ENCODE results near the gene CASP10. TPM values are rescaled to one million over a fixed set of nuclear protein-coding genes. Genes with fewer than 3 reads are reported as not detected.

CASP10 gene
- total and polyA plus RNA-seq, 9 of the 15 experiments (the other 6 are each of a cell fraction or from before 2014, with no cell fraction given) = 7.1 to 20.4 (median 10.8) TPM

GRCh38 chr2:201254081-201254730 lies 71.3 kb downstream of the CASP10 start:
- peak; percentile 49 for FAIRE-seq
- Histone ChIP-seq H3K9me1 (ENCODE audit: control insufficient read depth, insufficient read depth, low read length) (no peaks in the 10 kb centered on the region), H3K79me2 (ENCODE audit: control insufficient read depth, insufficient read depth, low read length) (peaks cover 14% of the 10 kb centered on the region; the same call in 2 of the 3 replicates), H3K9me3 (replicated peaks; ENCODE audit: control insufficient read depth, insufficient read depth, low read depth, low read length) (no peaks in the 10 kb centered on the region), H3K4me3 (no peak overlapping the region), H3K4me1 (replicated peaks in 1 of 2; ENCODE audit: control insufficient read depth in 2 of 2, insufficient read depth in 2 of 2, low read length in 2 of 2) (peaks cover 20 to 29% of the 10 kb centered on the region in 2 experiments), H3K27ac (ENCODE audit: extremely low read depth, low read depth, low read length) (peak overlapping the region; percentile 46; the same call in 1 of the 3 replicates), H3K9ac (ENCODE audit: insufficient read depth in 1 of 2, low read depth in 2 of 2, low read length in 2 of 2) (peak overlapping the region in 1 of 2 experiments; percentile 74; a peak in 1 of 4 replicates), H4K20me1 (replicated peaks; ENCODE audit: control insufficient read depth, insufficient read depth, low read length) (no peaks in the 10 kb centered on the region), H3K27me3 (ENCODE audit: control insufficient read depth in 2 of 2, insufficient read depth in 2 of 2, low read length in 2 of 2) (no peaks in the 10 kb centered on the region), H2AFZ (ENCODE audit: low read depth, low read length) (no peak overlapping the region), H3K4me2 (ENCODE audit: insufficient read depth, low read length) (no peak overlapping the region), H3K36me3 (ENCODE audit: control insufficient read depth, insufficient read depth, low read length) (no peaks in the 10 kb centered on the region)
- intact Hi-C loops (cut with micrococcal nuclease) (no loop called here), in situ Hi-C loops (cut with MboI) (no loop called here)
- no TSS peak for BruUV-seq (replicated peaks)
- CTCF ChIA-PET (ENCODE audit: low intra/inter-chr PET ratio) = no interaction called here
- 17% methylated on average over 5 of the region's 5 CpGs for WGBS (ENCODE audit: insufficient coverage, low coverage, missing lambda C conversion rate)
- DNase-seq (ENCODE audit: extremely low read depth in 1 of 4, low spot score in 3 of 4) = no peak
- POLR2A ChIA-PET = interaction anchor here (1.5 kb wide), 1 partner anchor 12 kb away, joined by 3 read pairs; no protein-coding TSS in a partner anchor
- ATAC-seq = no peak; the same call in 2 of the 3 replicates
- 0 out of 4 replicates have a peak, but pooled peaks of 1 of the 2 experiments have one; percentile 14 for TF ChIP-seq HDAC1 (IDR thresholded peaks at IDR 0.05)
- 0 out of 2 replicates have a peak, but pooled peaks have one; percentile 10 for TF ChIP-seq SOX6 (IDR thresholded peaks at IDR 0.05)
- peak; percentile 83 for TF ChIP-seq PKNOX1 (IDR thresholded peaks at IDR 0.05)
- TF ChIP-seq ATF7 (IDR thresholded peaks at IDR 0.05) = 0 out of 2 replicates have a peak, but pooled peaks have one; percentile 10
- TF ChIP-seq PBX2 (CRISPR knock-in tag; IDR thresholded peaks at IDR 0.05; ENCODE audit: low read depth) = no peak
- peak; percentile 81 for TF ChIP-seq PBX2 (tag; conservative IDR thresholded peaks at IDR 0.05; ENCODE audit: low read depth)
- TF ChIP-seq SMARCE1 (IDR thresholded peaks at IDR 0.05) = 0 out of 2 replicates have a peak, but pooled peaks have one; percentile 15
- TF ChIP-seq REST (IDR thresholded peaks at IDR 0.05; ENCODE audit: borderline replicate concordance) = 0 out of 2 replicates have a peak, but pooled peaks have one; percentile 4
- TF ChIP-seq REST (CRISPR knock-in tag; IDR thresholded peaks at IDR 0.05; ENCODE audit: low read depth) = no peak
- TF ChIP-seq TCF3 (CRISPR knock-in tag; IDR thresholded peaks at IDR 0.05) = peak; percentile 27; the same call in 1 of the 2 replicates

Measured in K562 (cell line).